Stimulated activated effector memory CD8-positive, alpha-beta T cell treated with anti-CD3 and anti-CD28 coated beads, Interleukin-12 subunit alpha, Interleukin-12 subunit beta, amount 100 ng/mL, for 72 hours (primary cell): ENCODE data around the gene CMKLR1.

Experiments used
- ATAC-seq: fragments of 150-1000 bp; cut with Tn5 transposase; 2 replicates; pipeline ENCODE4 v1.10.0; 2021
- DNase-seq, 2 donors: peaks; one replicate each; pipeline ENCODE4 v3.0.0; 2021 to 2022; ENCODE audit warnings: low spot score in 2 of 2
- H3K27ac Mint-ChIP-seq: one replicate; pipeline ENCODE4 v1.8.0; 2022; ENCODE audit warnings: mild to moderate bottlenecking, mixed read lengths
- H3K36me3 Mint-ChIP-seq: one replicate; pipeline ENCODE4 v1.8.0; 2022; ENCODE audit warnings: mild to moderate bottlenecking, mixed read lengths
- H3K4me1 Mint-ChIP-seq: one replicate; pipeline ENCODE4 v1.8.0; 2022; ENCODE audit warnings: mixed read lengths
- H3K4me3 Mint-ChIP-seq: one replicate; pipeline ENCODE4 v1.8.0; 2022; ENCODE audit warnings: mild to moderate bottlenecking, mixed read lengths
- H3K9me3 Mint-ChIP-seq: one replicate; pipeline ENCODE4 v1.8.0; 2022; ENCODE audit warnings: mixed read lengths

The CMKLR1 gene

GRCh38 chr12:108238474-108238873 lies 100.6 kb downstream of the CMKLR1 start:
- no peak overlapping the region for H3K4me3 Mint-ChIP-seq
- no peaks in the 10 kb centered on the region for H3K9me3 Mint-ChIP-seq
- no peaks in the 10 kb centered on the region for H3K36me3 Mint-ChIP-seq
- H3K27ac Mint-ChIP-seq = no peak overlapping the region
- no peak for DNase-seq
- ATAC-seq = no peak
- H3K4me1 Mint-ChIP-seq = peaks cover 5% of the 10 kb centered on the region
